ENCODE results near the gene FARP2.

Gene FARP2

DNA sequence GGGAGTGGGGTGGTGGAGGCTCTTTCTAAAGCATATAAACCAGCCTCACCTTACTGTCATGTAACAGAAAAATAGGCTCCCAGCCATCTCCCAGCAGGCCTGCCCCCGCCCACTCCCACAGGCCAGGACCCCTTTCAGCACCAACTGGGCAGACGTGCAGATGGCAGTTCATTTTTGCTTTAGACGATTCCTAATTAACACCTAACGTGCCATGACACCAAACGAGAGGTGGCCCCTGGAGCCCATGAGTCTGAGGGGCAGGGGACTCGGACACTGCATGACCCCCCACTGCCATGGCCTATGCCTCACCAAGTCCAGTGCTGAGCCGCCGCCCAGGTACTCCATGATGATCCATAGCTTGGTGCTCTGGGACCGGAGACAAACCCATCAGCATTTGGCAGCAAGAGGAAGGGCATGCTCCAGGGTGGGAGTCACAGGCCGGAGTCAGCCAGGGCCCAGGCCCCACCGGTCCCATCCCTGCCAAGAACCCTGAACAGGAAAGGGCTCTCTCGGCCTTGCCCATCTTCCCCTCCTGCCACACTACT lies 144.4 kb downstream of the FARP2 start:
- no CpG with 5 or more reads among the region's 12 CpGs for WGBS, 2 donors (ENCODE audit: extremely low coverage in 2 of 2, insufficient read length in 2 of 2, insufficient replicate concordance in 1 of 2)
- H3K4me3 ChIP-seq (ENCODE audit: low read length in 2 of 2): no peak overlapping the region
- no peak overlapping the region for H2BK12ac ChIP-seq (ENCODE audit: low read length)

DNA sequence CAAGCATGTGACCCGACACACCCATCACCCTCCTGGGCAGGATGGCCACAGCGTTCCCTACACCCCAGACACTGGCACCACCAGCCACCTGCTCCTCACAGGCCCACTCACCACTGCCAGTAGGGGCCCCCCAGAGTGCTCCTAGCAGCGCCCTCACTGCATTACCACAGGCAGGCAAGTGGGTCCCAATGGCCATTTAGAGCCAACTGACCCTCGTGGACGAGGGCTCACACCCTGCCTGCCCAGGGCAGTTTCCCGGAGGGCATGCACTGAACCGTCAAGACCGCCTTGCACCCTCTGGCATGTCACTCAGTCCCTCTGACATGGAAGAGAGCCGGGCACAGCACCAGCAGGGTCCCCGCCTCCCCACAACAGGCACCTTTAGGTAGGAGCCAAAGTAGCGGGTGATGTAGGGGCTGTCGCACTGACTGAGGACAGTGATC lies 145.0 kb downstream of the FARP2 start:
- H2BK120ac ChIP-seq (ENCODE audit: low read depth, low read length): no peak overlapping the region
- no peak overlapping the region for H3K4me3 ChIP-seq (ENCODE audit: low read length in 2 of 2)
- H4K91ac ChIP-seq (ENCODE audit: low read depth, low read length, poor library complexity): no peak overlapping the region
- no peak overlapping the region for H2BK5ac ChIP-seq (ENCODE audit: low read length)
- H2AFZ ChIP-seq (ENCODE audit: low read length): no peak overlapping the region
- no peak overlapping the region for H3K4me2 ChIP-seq (ENCODE audit: insufficient read depth, low read length, poor library complexity, severe bottlenecking)
- peaks cover 0 to 4% of the 10 kb centered on the region in 2 donors for H3K4me1 ChIP-seq (ENCODE audit: control insufficient read depth in 2 of 2, insufficient read depth in 1 of 2, low read depth in 1 of 2, low read length in 2 of 2)
- H3K9me3 ChIP-seq (replicated peaks in 1 of 2; ENCODE audit: control insufficient read depth in 2 of 2, insufficient read depth in 1 of 2, low read depth in 1 of 2, low read length in 2 of 2): no peaks in the 10 kb centered on the region
- no peak overlapping the region for H2BK12ac ChIP-seq (ENCODE audit: low read length)
- H3K23ac ChIP-seq (ENCODE audit: low read depth, low read length, poor library complexity): peak overlapping the region; percentile 68
- H3K79me1 ChIP-seq (ENCODE audit: low read depth, low read length): peaks cover 23% of the 10 kb centered on the region
- no peak overlapping the region for H3K14ac ChIP-seq (ENCODE audit: low read length)
- no peak overlapping the region for H3K27ac ChIP-seq (replicated peaks; ENCODE audit: low read length)
- no CpG with 5 or more reads among the region's 12 CpGs for WGBS, 2 donors (ENCODE audit: extremely low coverage in 2 of 2, insufficient read length in 2 of 2, insufficient replicate concordance in 1 of 2)
- no peak overlapping the region for H4K8ac ChIP-seq (ENCODE audit: low read depth, low read length)
- H2AK5ac ChIP-seq (ENCODE audit: low read depth, low read length): no peak overlapping the region
- H3K9ac ChIP-seq (ENCODE audit: low read depth, low read length, poor library complexity): peak overlapping the region; percentile 2
- no peak overlapping the region for H3K4ac ChIP-seq (ENCODE audit: low read length)
- peaks cover 40 to 87% of the 10 kb centered on the region in 2 donors for H3K36me3 ChIP-seq (replicated peaks in 1 of 2; ENCODE audit: control insufficient read depth in 2 of 2, insufficient read depth in 2 of 2, low read length in 2 of 2)
- no peak for DNase-seq (ENCODE audit: low spot score)
- no peak overlapping the region for H2BK15ac ChIP-seq (ENCODE audit: low read length)
- H3K27me3 ChIP-seq (ENCODE audit: control insufficient read depth in 3 of 3, insufficient read depth in 3 of 3, low read depth in 1 of 3, low read length in 3 of 3): no peaks in the 10 kb centered on the region
- no peak overlapping the region for H3K18ac ChIP-seq (ENCODE audit: low read length)

More for the DNA sequence above, 144.4 kb downstream of the FARP2 start:
- Histone ChIP-seq H3K36me3 (replicated peaks in 1 of 2; ENCODE audit: control insufficient read depth in 2 of 2, insufficient read depth in 2 of 2, low read length in 2 of 2) (peaks cover 46 to 87% of the 10 kb centered on the region in 2 donors), H3K18ac (ENCODE audit: low read length) (no peak overlapping the region), H3K9ac (ENCODE audit: low read depth, low read length, poor library complexity) (peak overlapping the region; percentile 2), H2AFZ (ENCODE audit: low read length) (no peak overlapping the region), H4K91ac (ENCODE audit: low read depth, low read length, poor library complexity) (no peak overlapping the region), H3K79me1 (ENCODE audit: low read depth, low read length) (peaks cover 22% of the 10 kb centered on the region), H3K27me3 (ENCODE audit: control insufficient read depth in 3 of 3, insufficient read depth in 3 of 3, low read depth in 1 of 3, low read length in 3 of 3) (no peaks in the 10 kb centered on the region), H3K4ac (ENCODE audit: low read length) (no peak overlapping the region), H4K8ac (ENCODE audit: low read depth, low read length) (peak overlapping the region; percentile 29), H3K27ac (replicated peaks; ENCODE audit: low read length) (no peak overlapping the region), H3K9me3 (replicated peaks in 1 of 2; ENCODE audit: control insufficient read depth in 2 of 2, insufficient read depth in 1 of 2, low read depth in 1 of 2, low read length in 2 of 2) (no peaks in the 10 kb centered on the region), H2BK120ac (ENCODE audit: low read depth, low read length) (no peak overlapping the region), H2AK5ac (ENCODE audit: low read depth, low read length) (no peak overlapping the region), H2BK5ac (ENCODE audit: low read length) (no peak overlapping the region), H3K4me1 (ENCODE audit: control insufficient read depth in 2 of 2, insufficient read depth in 1 of 2, low read depth in 1 of 2, low read length in 2 of 2) (peaks cover 0 to 2% of the 10 kb centered on the region in 2 donors), H3K23ac (ENCODE audit: low read depth, low read length, poor library complexity) (peak overlapping the region; percentile 86), H3K4me2 (ENCODE audit: insufficient read depth, low read length, poor library complexity, severe bottlenecking) (no peak overlapping the region), H2BK15ac (ENCODE audit: low read length) (no peak overlapping the region), H3K14ac (ENCODE audit: low read length) (no peak overlapping the region)
- DNase-seq (ENCODE audit: low spot score): no peak

DNA sequence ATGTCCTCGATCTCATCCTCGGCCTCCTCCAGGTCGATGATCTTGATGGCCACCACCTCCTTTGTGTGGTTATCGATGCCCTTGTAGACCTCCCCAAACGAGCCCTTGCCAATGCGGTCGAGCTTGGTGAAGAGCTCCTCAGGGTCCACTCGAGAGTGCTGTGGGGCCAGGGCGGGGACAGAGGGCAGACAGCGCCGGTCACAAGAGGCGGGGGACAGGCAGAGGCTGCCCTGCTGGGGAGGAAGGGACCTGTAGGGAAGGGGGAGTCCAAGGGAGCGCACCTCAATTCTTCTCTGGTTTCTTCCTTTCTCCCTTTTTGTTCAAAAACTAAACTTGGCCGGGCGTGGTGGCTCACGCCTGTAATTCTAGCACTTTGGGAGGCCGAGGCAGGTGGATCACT lies 145.5 kb downstream of the FARP2 start:
- Histone ChIP-seq H2AFZ (ENCODE audit: low read length) (no peak overlapping the region), H3K4ac (ENCODE audit: low read length) (no peak overlapping the region), H2BK120ac (ENCODE audit: low read depth, low read length) (no peak overlapping the region), H4K8ac (ENCODE audit: low read depth, low read length) (peak overlapping the region; percentile 1), H2AK5ac (ENCODE audit: low read depth, low read length) (no peak overlapping the region), H3K18ac (ENCODE audit: low read length) (no peak overlapping the region), H4K91ac (ENCODE audit: low read depth, low read length, poor library complexity) (no peak overlapping the region), H2BK5ac (ENCODE audit: low read length) (no peak overlapping the region), H3K4me2 (ENCODE audit: insufficient read depth, low read length, poor library complexity, severe bottlenecking) (no peak overlapping the region), H3K23ac (ENCODE audit: low read depth, low read length, poor library complexity) (no peak overlapping the region), H2BK12ac (ENCODE audit: low read length) (no peak overlapping the region), H3K9ac (ENCODE audit: low read depth, low read length, poor library complexity) (no peak overlapping the region), H3K27me3 (ENCODE audit: control insufficient read depth in 3 of 3, insufficient read depth in 3 of 3, low read depth in 1 of 3, low read length in 3 of 3) (no peaks in the 10 kb centered on the region), H3K9me3 (replicated peaks in 1 of 2; ENCODE audit: control insufficient read depth in 2 of 2, insufficient read depth in 1 of 2, low read depth in 1 of 2, low read length in 2 of 2) (no peaks in the 10 kb centered on the region), H3K36me3 (replicated peaks in 1 of 2; ENCODE audit: control insufficient read depth in 2 of 2, insufficient read depth in 2 of 2, low read length in 2 of 2) (peaks cover 35 to 87% of the 10 kb centered on the region in 2 donors), H3K27ac (replicated peaks; ENCODE audit: low read length) (no peak overlapping the region), H3K14ac (ENCODE audit: low read length) (no peak overlapping the region), H3K4me3 (ENCODE audit: low read length in 2 of 2) (no peak overlapping the region), H3K4me1 (ENCODE audit: control insufficient read depth in 2 of 2, insufficient read depth in 1 of 2, low read depth in 1 of 2, low read length in 2 of 2) (peaks cover 0 to 4% of the 10 kb centered on the region in 2 donors), H2BK15ac (ENCODE audit: low read length) (no peak overlapping the region), H3K79me1 (ENCODE audit: low read depth, low read length) (peaks cover 23% of the 10 kb centered on the region)
- no peak for DNase-seq (ENCODE audit: low spot score)
- no CpG with 5 or more reads among the region's 17 CpGs for WGBS, 2 donors (ENCODE audit: extremely low coverage in 2 of 2, insufficient read length in 2 of 2, insufficient replicate concordance in 1 of 2)

DNA sequence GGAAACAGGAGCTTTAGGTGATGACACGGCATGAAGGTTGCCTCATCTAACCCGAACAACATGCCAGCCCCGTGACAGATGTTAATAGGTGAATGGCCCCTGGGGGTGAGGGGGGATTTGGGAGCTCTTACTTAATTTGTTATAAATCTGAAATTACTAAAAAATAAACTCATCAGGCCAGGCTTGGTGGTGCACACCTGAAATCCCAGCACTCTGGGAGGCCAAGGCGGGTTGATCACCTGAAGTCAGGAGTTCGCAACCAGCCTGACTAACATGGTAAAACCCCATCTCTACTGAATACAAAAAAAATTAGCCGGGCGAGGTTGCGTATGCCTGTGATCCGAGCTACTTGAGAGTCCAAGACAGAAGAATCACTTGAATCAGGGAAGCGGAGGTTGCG lies 146.2 kb downstream of the FARP2 start:
- WGBS, 2 donors (ENCODE audit: extremely low coverage in 2 of 2, insufficient read length in 2 of 2, insufficient replicate concordance in 1 of 2): no CpG with 5 or more reads among the region's 11 CpGs
- DNase-seq (ENCODE audit: low spot score): no peak

More for the DNA sequence above, 146.2 kb downstream of the FARP2 start:
- H3K36me3 ChIP-seq (replicated peaks in 1 of 2; ENCODE audit: control insufficient read depth in 2 of 2, insufficient read depth in 2 of 2, low read length in 2 of 2): peaks cover 29 to 85% of the 10 kb centered on the region in 2 donors
- no peak overlapping the region for H3K27ac ChIP-seq (replicated peaks; ENCODE audit: low read length)
- peaks cover 23% of the 10 kb centered on the region for H3K79me1 ChIP-seq (ENCODE audit: low read depth, low read length)
- peaks cover 6 to 7% of the 10 kb centered on the region in 2 donors for H3K4me1 ChIP-seq (ENCODE audit: control insufficient read depth in 2 of 2, insufficient read depth in 1 of 2, low read depth in 1 of 2, low read length in 2 of 2)
- no peak overlapping the region for H3K23ac ChIP-seq (ENCODE audit: low read depth, low read length, poor library complexity)
- no peak overlapping the region for H2AFZ ChIP-seq (ENCODE audit: low read length)
- H2BK120ac ChIP-seq (ENCODE audit: low read depth, low read length): no peak overlapping the region
- no peak overlapping the region for H2AK5ac ChIP-seq (ENCODE audit: low read depth, low read length)
- H3K4me2 ChIP-seq (ENCODE audit: insufficient read depth, low read length, poor library complexity, severe bottlenecking): no peak overlapping the region
- no peak overlapping the region for H4K91ac ChIP-seq (ENCODE audit: low read depth, low read length, poor library complexity)
- no peak overlapping the region for H2BK12ac ChIP-seq (ENCODE audit: low read length)
- H2BK5ac ChIP-seq (ENCODE audit: low read length): no peak overlapping the region
- no peaks in the 10 kb centered on the region for H3K9me3 ChIP-seq (replicated peaks in 1 of 2; ENCODE audit: control insufficient read depth in 2 of 2, insufficient read depth in 1 of 2, low read depth in 1 of 2, low read length in 2 of 2)
- no peak overlapping the region for H3K4ac ChIP-seq (ENCODE audit: low read length)
- no peak overlapping the region for H3K18ac ChIP-seq (ENCODE audit: low read length)
- no peak overlapping the region for H3K14ac ChIP-seq (ENCODE audit: low read length)
- no peak overlapping the region for H3K4me3 ChIP-seq (ENCODE audit: low read length in 2 of 2)
- no peak overlapping the region for H3K9ac ChIP-seq (ENCODE audit: low read depth, low read length, poor library complexity)
- H4K8ac ChIP-seq (ENCODE audit: low read depth, low read length): no peak overlapping the region
- no peaks in the 10 kb centered on the region for H3K27me3 ChIP-seq (ENCODE audit: control insufficient read depth in 3 of 3, insufficient read depth in 3 of 3, low read depth in 1 of 3, low read length in 3 of 3)
- no peak overlapping the region for H2BK15ac ChIP-seq (ENCODE audit: low read length)
